B cell (primary cell): ENCODE measurements around the gene DOCK1. TPM values are rescaled to one million over a fixed set of nuclear protein-coding genes. Genes with fewer than 3 reads are reported as not detected.

Experiments used
- ATAC-seq: fragments of 200-7000 bp; cut with Tn5 transposase; one replicate; pipeline ENCODE4 v1.10.0; 2021; ENCODE audit warnings: low read depth, mild to moderate bottlenecking, moderate number of reproducible peaks, moderate library complexity
- CTCF ChIA-PET: fragments of 350-600 bp; sonication (Branson Sonifier 250); formaldehyde crosslinking; loops from one replicate; lab custom pipeline; 2021; ENCODE audit warnings: antibody characterized with exemption, inconsistent platforms; lab: Charles Lee
- POLR2A ChIA-PET: fragments of 350-600 bp; sonication (Branson Sonifier 250); formaldehyde crosslinking; loops from one replicate; lab custom pipeline; 2021; ENCODE audit warnings: antibody characterized with exemption; lab: Charles Lee
- DNase-seq: peaks from one replicate; pipeline ENCODE4 v3.0.0; 2013
- H2AFZ ChIP-seq: 2 replicates; pipeline ENCODE4 v1.6.1; 2012; ENCODE audit warnings: mild to moderate bottlenecking, low read depth, low read length; ENCODE audit not compliant: insufficient read depth, poor library complexity, severe bottlenecking
- H3K27ac ChIP-seq, 2 donors: 1 replicate in 1 of 2; 2 replicates in 1 of 2; pipeline ENCODE4 v1.5.1; 2012 to 2013; ENCODE audit warnings: low read length in 2 of 2, mild to moderate bottlenecking in 2 of 2, moderate library complexity in 1 of 2
- H3K27me3 ChIP-seq, 4 experiments: fragments of 200-600 bp in 1 of 4; sonication (generic) in 1 of 4; replicated peaks in 1 of 4; 1 replicate in 2 of 4; 2 replicates in 2 of 4; pipeline versions ENCODE4 v1.6.1 to v1.7.0; 2013 to 2016; ENCODE audit warnings: low read length in 3 of 4, mild to moderate bottlenecking in 2 of 4, mixed read lengths in 1 of 4, moderate library complexity in 1 of 4; ENCODE audit not compliant: insufficient read depth in 4 of 4, control insufficient read depth in 3 of 4; ENCODE audit errors: control extremely low read depth in 1 of 4
- H3K36me3 ChIP-seq, 2 experiments: replicated peaks in 1 of 2; 1 replicate in 1 of 2; 2 replicates in 1 of 2; pipeline versions ENCODE4 v1.6.1 to v1.7.1; 2013; ENCODE audit warnings: low read length in 1 of 2; ENCODE audit not compliant: insufficient read depth in 2 of 2, control insufficient read depth in 1 of 2; ENCODE audit errors: control extremely low read depth in 1 of 2, extremely low read depth in 1 of 2
- H3K4me1 ChIP-seq, 2 donors: fragments of 200-600 bp in 1 of 2; sonication (generic) in 1 of 2; 1 replicate in 1 of 2; 2 replicates in 1 of 2; pipeline versions ENCODE4 v1.5.1 to v1.6.1; 2013 to 2017; ENCODE audit warnings: low read length in 2 of 2; ENCODE audit not compliant: control insufficient read depth in 2 of 2, insufficient read depth in 2 of 2
- H3K4me2 ChIP-seq: replicated peaks from 2 replicates; pipeline ENCODE3; 2012; ENCODE audit warnings: mild to moderate bottlenecking, low read depth, low read length; ENCODE audit not compliant: poor library complexity, severe bottlenecking
- H3K4me3 ChIP-seq, 5 experiments: fragments of 200-600 bp in 1 of 5; sonication (generic) in 1 of 5; 1 replicate in 3 of 5; 2 replicates in 2 of 5; pipeline versions ENCODE4 v1.5.1 to v1.7.0; 2011 to 2016; ENCODE audit warnings: low read length in 4 of 5, mild to moderate bottlenecking in 4 of 5, low read depth in 2 of 5, control low read depth in 1 of 5, moderate library complexity in 1 of 5; ENCODE audit not compliant: insufficient read depth in 1 of 5; ENCODE audit errors: control extremely low read depth in 1 of 5, extremely low read depth in 1 of 5
- H3K79me2 ChIP-seq: fragments of 200-600 bp; sonication (generic); one replicate; pipeline ENCODE4 v1.6.0; 2016; ENCODE audit warnings: low read length; ENCODE audit not compliant: control insufficient read depth, insufficient read depth
- H3K9ac ChIP-seq: fragments of 200-600 bp; sonication (generic); 2 replicates; pipeline ENCODE4 v1.6.1; 2017; ENCODE audit warnings: mild to moderate bottlenecking, low read length, moderate library complexity
- H3K9me3 ChIP-seq, 3 donors: one replicate each; pipeline versions ENCODE4 v1.6.1 to v1.7.1; 2013; ENCODE audit warnings: low read length in 2 of 3; ENCODE audit not compliant: control insufficient read depth in 2 of 3, insufficient read depth in 1 of 3; ENCODE audit errors: control extremely low read depth in 1 of 3
- H4K20me1 ChIP-seq: 2 replicates; pipeline ENCODE4 v1.6.0; 2012; ENCODE audit warnings: mild to moderate bottlenecking, low read length; ENCODE audit not compliant: insufficient read depth, control insufficient read depth, poor library complexity, severe bottlenecking
- H3K27ac Mint-ChIP-seq: one replicate; pipeline ENCODE4 v1.8.0; 2021; ENCODE audit warnings: mixed read lengths
- H3K27me3 Mint-ChIP-seq: one replicate; pipeline ENCODE4 v1.8.0; 2021; ENCODE audit warnings: mixed read lengths
- H3K4me1 Mint-ChIP-seq: one replicate; pipeline ENCODE4 v1.8.0; 2021; ENCODE audit warnings: mixed read lengths
- H3K4me3 Mint-ChIP-seq: one replicate; pipeline ENCODE4 v1.8.0; 2021; ENCODE audit warnings: mixed read lengths
- H3K9me3 Mint-ChIP-seq: one replicate; pipeline ENCODE4 v1.8.0; 2022; ENCODE audit warnings: mixed read lengths; ENCODE audit not compliant: insufficient read depth
- CTCF ChIP-seq: fragments of 200-600 bp; IDR thresholded peaks from one replicate; pipeline ENCODE4 v1.8.0; 2022; ENCODE audit warnings: antibody characterized with exemption, mild to moderate bottlenecking
- EZH2 ChIP-seq: IDR thresholded peaks from 2 replicates; pipeline ENCODE4 v1.6.1; 2012; ENCODE audit warnings: borderline replicate concordance, low read depth, mild to moderate bottlenecking, moderate library complexity, low read length; ENCODE audit not compliant: insufficient read depth, poor library complexity, severe bottlenecking
- WGBS: methylation state at CpG from one replicate; pipeline ENCODE4 v1.1.5; 2013; ENCODE audit warnings: missing lambda C conversion rate; ENCODE audit not compliant: insufficient coverage; 5-methylcytosine and 5-hydroxymethylcytosine counted together
- intact Hi-C: fragments of 100-400 bp; cut with micrococcal nuclease; formaldehyde crosslinking; loops from one replicate; pipeline ENCODE4 v1.10.0; 2022
- polyA plus RNA-seq: library from polyadenylated mRNA; depleted of rRNA; stranded (reverse); fragments of >200 nt; gene quantifications from 2 replicates; pipeline ENCODE4 v1.2.3, GENCODE V29; 2012
- total RNA-seq, 2 donors: library from RNA; stranded (reverse); fragments of 120-200 nt in 1 of 2; gene quantifications; 1 replicate in 1 of 2; 2 replicates in 1 of 2; pipeline versions ENCODE4 v1.2.3 to v1.2.4, GENCODE V29; 2013 to 2022

The DOCK1 gene
- total and polyA plus RNA-seq, 2 donors (not counting 1 experiment from before 2014, with no cell fraction given): not detected

GRCh38 chr10:127440371-127440770 lies 535.1 kb downstream of the DOCK1 start:
- Mint-ChIP-seq H3K9me3 (no peaks in the 10 kb centered on the region), H3K4me1 (no peaks in the 10 kb centered on the region), H3K27me3 (no peaks in the 10 kb centered on the region), H3K4me3 (no peak overlapping the region), H3K27ac (no peak overlapping the region)
- Histone ChIP-seq H3K27ac (no peak overlapping the region), H4K20me1 (no peaks in the 10 kb centered on the region), H3K27me3 (no peaks in the 10 kb centered on the region), H3K79me2 (no peaks in the 10 kb centered on the region), H2AFZ (no peak overlapping the region), H3K4me1 (no peaks in the 10 kb centered on the region), H3K9ac (no peak overlapping the region), H3K36me3 (no peaks in the 10 kb centered on the region), H3K9me3 (peaks cover 0 to 16% (median 0%) of the 10 kb centered on the region in 3 donors), H3K4me3 (no peak overlapping the region), H3K4me2 (no peak overlapping the region)
- TF ChIP-seq EZH2 (no peak), CTCF (no peak)
- intact Hi-C loops: no loop called here
- WGBS: 94% methylated on average over 6 of the region's 11 CpGs
- ChIA-PET CTCF (no interaction called here), POLR2A (no interaction called here)
- DNase-seq: no peak
- ATAC-seq: no peak

- H3K79me2 ChIP-seq: no peaks in the 10 kb centered on the region
- H3K4me1 ChIP-seq: no peaks in the 10 kb centered on the region
- 92% methylated on average over 12 of the region's 16 CpGs for WGBS
- Mint-ChIP-seq H3K4me1 (no peaks in the 10 kb centered on the region), H3K9me3 (no peaks in the 10 kb centered on the region), H3K27ac (no peak overlapping the region), H3K27me3 (no peaks in the 10 kb centered on the region), H3K4me3 (no peak overlapping the region)
- H3K4me3 ChIP-seq: no peak overlapping the region
- no peak for TF ChIP-seq CTCF
- TF ChIP-seq EZH2: no peak
- H3K27ac ChIP-seq: no peak overlapping the region
- CTCF ChIA-PET: no interaction called here
- no peak overlapping the region for H3K9ac ChIP-seq
- H2AFZ ChIP-seq: no peak overlapping the region
- POLR2A ChIA-PET: no interaction called here
- ATAC-seq: no peak
- no peak for DNase-seq
- peaks cover 0 to 16% (median 0%) of the 10 kb centered on the region in 3 donors for H3K9me3 ChIP-seq
- H3K36me3 ChIP-seq: no peaks in the 10 kb centered on the region
- no peaks in the 10 kb centered on the region for H4K20me1 ChIP-seq
- H3K27me3 ChIP-seq: no peaks in the 10 kb centered on the region
- H3K4me2 ChIP-seq: no peak overlapping the region
- intact Hi-C loops: no loop called here
These were observed 536.4 kb downstream of the DOCK1 start for GRCh38 chr10:127441350-127442219.
